ENCODE data around the gene MME. TPM values are rescaled to one million over a fixed set of nuclear protein-coding genes. Genes with fewer than 3 reads are reported as not detected.

The MME gene
- total RNA-seq, 2 experiments from 2014 or later: 84.4 to 118 TPM

GRCh38 chr3:155161640-155162292 lies 81.6 kb downstream of the MME start:
- Histone ChIP-seq H3K4me2 (ENCODE audit: low read length) (no peak overlapping the region), H3K4me1 (ENCODE audit: insufficient read depth, low read length, poor library complexity, severe bottlenecking) (no peaks in the 10 kb centered on the region), H3K27ac (ENCODE audit: low read depth, low read length, poor library complexity, severe bottlenecking) (no peak overlapping the region), H4K20me1 (ENCODE audit: insufficient read depth, low read length) (no peaks in the 10 kb centered on the region), H3K36me3 (ENCODE audit: insufficient read depth, low read length) (peaks cover 76% of the 10 kb centered on the region), H3K79me2 (ENCODE audit: insufficient read depth, low read depth, low read length) (no peaks in the 10 kb centered on the region), H3K9me3 (ENCODE audit: low read length) (no peaks in the 10 kb centered on the region), H3K9me2 (ENCODE audit: insufficient read depth, low read length) (no peaks in the 10 kb centered on the region), H3K4me3 (ENCODE audit: low read depth, low read length, poor library complexity, severe bottlenecking) (no peak overlapping the region), H2AFZ (ENCODE audit: low read length) (no peak overlapping the region)
- no TSS peak for BruUV-seq (replicated peaks)
- no peak for TF ChIP-seq CTCF (conservative IDR thresholded peaks at IDR 0.05; ENCODE audit: low read length)
- no peak for DNase-seq (ENCODE audit: low spot score)
- intact Hi-C loops (cut with micrococcal nuclease; ENCODE audit: unreplicated experiment): loop anchor here (10.0 kb wide), 1 partner anchor 207 kb away; no protein-coding TSS in a partner anchor
- CTCF ChIA-PET (ENCODE audit: unreplicated experiment): no interaction called here
- POLR2A ChIA-PET: interaction anchor here (0.6 to 0.9 kb wide), 4 partner anchors 11 to 1987 kb away, joined by 3 to 5 read pairs (median 4); no protein-coding TSS in a partner anchor

GRCh38 chr3:155164306-155164705 lies 84.2 kb downstream of the MME start:
- DNase-seq (ENCODE audit: low spot score): no peak
- no peaks in the 10 kb centered on the region for H3K9me3 ChIP-seq (ENCODE audit: low read length)
- H3K4me2 ChIP-seq (ENCODE audit: low read length): no peak overlapping the region
- H3K4me3 ChIP-seq (ENCODE audit: low read depth, low read length, poor library complexity, severe bottlenecking): no peak overlapping the region
- ChIA-PET CTCF (ENCODE audit: unreplicated experiment) (no interaction called here), POLR2A (interaction anchor here (0.9 kb wide), 1 partner anchor 10 kb away, joined by 5 read pairs; no protein-coding TSS in a partner anchor)
- no peaks in the 10 kb centered on the region for H3K9me2 ChIP-seq (ENCODE audit: insufficient read depth, low read length)
- TF ChIP-seq EZH2phosphoT487 (IDR thresholded peaks at IDR 0.05; ENCODE audit: borderline replicate concordance, low read depth, low read length): no peak
- TF ChIP-seq CTCF (conservative IDR thresholded peaks at IDR 0.05; ENCODE audit: low read length): no peak
- H3K27ac ChIP-seq (ENCODE audit: low read depth, low read length, poor library complexity, severe bottlenecking): no peak overlapping the region
- H3K4me1 ChIP-seq (ENCODE audit: insufficient read depth, low read length, poor library complexity, severe bottlenecking): no peaks in the 10 kb centered on the region
- no peaks in the 10 kb centered on the region for H4K20me1 ChIP-seq (ENCODE audit: insufficient read depth, low read length)
- intact Hi-C loops (cut with micrococcal nuclease; ENCODE audit: unreplicated experiment): loop anchor here (10.0 kb wide), 1 partner anchor 210 kb away; no protein-coding TSS in a partner anchor
- peaks cover 79% of the 10 kb centered on the region for H3K36me3 ChIP-seq (ENCODE audit: insufficient read depth, low read length)
- H2AFZ ChIP-seq (ENCODE audit: low read length): no peak overlapping the region
- H3K79me2 ChIP-seq (ENCODE audit: insufficient read depth, low read depth, low read length): no peaks in the 10 kb centered on the region
- no TSS peak for BruUV-seq (replicated peaks)

- ChIA-PET POLR2A (interaction anchor here (1.0 kb wide), 1 partner anchor 28 kb away, joined by 4 read pairs; no protein-coding TSS in a partner anchor), CTCF (ENCODE audit: unreplicated experiment) (no interaction called here)
- H3K4me2 ChIP-seq (ENCODE audit: low read length): no peak overlapping the region
- H3K9me3 ChIP-seq (ENCODE audit: low read length): no peaks in the 10 kb centered on the region
- no peaks in the 10 kb centered on the region for H4K20me1 ChIP-seq (ENCODE audit: insufficient read depth, low read length)
- intact Hi-C loops (cut with micrococcal nuclease; ENCODE audit: unreplicated experiment): loop anchor here (10.0 kb wide), 1 partner anchor 212 kb away; no protein-coding TSS in a partner anchor
- no TSS peak for BruUV-seq (replicated peaks)
- no peaks in the 10 kb centered on the region for H3K79me2 ChIP-seq (ENCODE audit: insufficient read depth, low read depth, low read length)
- TF ChIP-seq CTCF (conservative IDR thresholded peaks at IDR 0.05; ENCODE audit: low read length) (no peak), EZH2phosphoT487 (IDR thresholded peaks at IDR 0.05; ENCODE audit: borderline replicate concordance, low read depth, low read length) (no peak)
- no peak overlapping the region for H3K4me3 ChIP-seq (ENCODE audit: low read depth, low read length, poor library complexity, severe bottlenecking)
- H3K4me1 ChIP-seq (ENCODE audit: insufficient read depth, low read length, poor library complexity, severe bottlenecking): no peaks in the 10 kb centered on the region
- DNase-seq (ENCODE audit: low spot score): no peak
- H3K9me2 ChIP-seq (ENCODE audit: insufficient read depth, low read length): no peaks in the 10 kb centered on the region
- H3K27ac ChIP-seq (ENCODE audit: low read depth, low read length, poor library complexity, severe bottlenecking): no peak overlapping the region
- peaks cover 88% of the 10 kb centered on the region for H3K36me3 ChIP-seq (ENCODE audit: insufficient read depth, low read length)
- H2AFZ ChIP-seq (ENCODE audit: low read length): no peak overlapping the region
Measured at GRCh38 chr3:155166441-155166840, 86.3 kb downstream of the MME start.
